ENCODE results near the gene AMBRA1. TPM values are rescaled to one million over a fixed set of nuclear protein-coding genes. Genes with fewer than 3 reads are reported as not detected.

AMBRA1 gene
- total RNA-seq, 1 donor from 2014 or later = 36.9 TPM

DNA sequence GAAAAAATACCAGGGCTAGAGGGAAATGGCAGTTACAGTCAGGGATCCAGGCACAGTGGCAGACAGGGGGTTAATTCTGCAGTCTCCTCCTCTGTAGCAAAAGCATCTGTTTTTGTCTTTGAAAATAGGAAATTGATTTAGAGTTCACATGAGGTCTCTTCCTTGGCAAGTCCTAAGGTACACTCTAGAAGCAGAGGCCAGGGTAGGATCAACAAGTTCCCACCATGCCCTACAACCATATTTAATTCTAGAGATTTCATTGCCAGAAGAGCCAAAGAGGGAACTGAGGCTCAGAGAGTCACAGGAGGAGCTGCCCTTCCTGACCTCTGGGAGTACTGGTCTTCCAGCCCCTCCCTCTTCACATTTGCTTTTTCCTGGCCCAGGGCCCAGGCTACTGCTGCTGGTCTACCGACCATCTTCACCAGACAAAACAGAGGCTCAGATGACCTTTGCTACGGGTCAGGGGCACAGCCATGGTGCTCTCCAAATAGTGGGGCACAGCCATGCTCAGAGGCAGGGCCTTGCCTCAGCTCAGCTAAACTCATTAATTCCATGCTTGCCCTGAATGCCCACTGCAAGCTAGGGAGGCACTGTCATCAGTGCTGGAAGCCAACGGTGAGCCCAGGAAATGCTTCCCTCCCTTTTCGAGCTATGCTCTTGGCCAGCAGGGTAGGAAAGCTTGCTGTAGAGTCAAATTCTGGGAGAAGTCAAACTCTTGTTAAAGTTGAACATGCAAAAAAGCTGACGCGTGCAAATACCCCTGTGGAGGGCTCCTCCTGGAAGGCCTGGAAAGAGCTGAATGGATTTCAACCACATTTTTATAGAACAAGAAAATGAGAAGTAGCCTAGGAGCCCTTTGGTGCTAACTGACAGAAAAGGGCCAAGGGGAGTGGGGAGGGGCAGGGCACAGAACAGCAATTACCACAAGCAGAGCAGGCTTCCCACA is 190.6 kb downstream of the AMBRA1 start:
- Mint-ChIP-seq H3K4me1 (ENCODE audit: unreplicated experiment) (no peaks in the 10 kb centered on the region), H3K27ac (ENCODE audit: unreplicated experiment) (no peak overlapping the region), H3K9me3 (ENCODE audit: unreplicated experiment) (no peaks in the 10 kb centered on the region)

DNA sequence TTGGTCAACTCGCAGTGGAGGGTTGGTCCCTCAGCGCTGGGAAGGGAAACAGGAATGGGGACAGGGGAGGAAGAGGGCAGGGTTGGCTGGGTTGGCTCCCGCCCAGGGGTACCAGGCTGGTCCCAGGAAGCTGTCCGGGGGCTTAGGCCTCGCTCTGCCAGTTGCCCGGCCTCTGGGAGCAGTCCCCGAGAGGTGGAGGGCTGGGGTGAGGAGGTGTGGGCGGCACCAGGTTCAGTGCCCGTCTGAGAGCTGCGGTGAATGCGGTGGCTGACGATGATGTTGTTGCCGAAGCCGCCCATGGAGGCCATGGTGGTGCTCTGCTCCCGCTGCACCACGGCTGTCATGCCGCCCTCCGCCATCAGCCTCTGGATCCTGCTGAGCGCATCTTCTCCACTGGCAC is 196.3 kb downstream of the AMBRA1 start:
- Mint-ChIP-seq H3K4me3 (ENCODE audit: unreplicated experiment) (no peak overlapping the region), H3K27ac (ENCODE audit: unreplicated experiment) (no peak overlapping the region), H3K36me3 (ENCODE audit: low read depth, unreplicated experiment) (peaks cover 33% of the 10 kb centered on the region), H3K4me1 (ENCODE audit: unreplicated experiment) (peaks cover 7% of the 10 kb centered on the region), H3K9me3 (ENCODE audit: unreplicated experiment) (no peaks in the 10 kb centered on the region), H3K27me3 (ENCODE audit: unreplicated experiment) (peaks cover 10% of the 10 kb centered on the region)
- no peak for TF ChIP-seq CTCF (IDR thresholded peaks at IDR 0.05; ENCODE audit: unreplicated experiment)
- no peak for DNase-seq (ENCODE audit: low spot score)

More for the DNA sequence above, 190.6 kb downstream of the AMBRA1 start:
- peaks cover 4% of the 10 kb centered on the region for H3K27me3 Mint-ChIP-seq (ENCODE audit: unreplicated experiment)
- peaks cover 32% of the 10 kb centered on the region for H3K36me3 Mint-ChIP-seq (ENCODE audit: low read depth, unreplicated experiment)
- no peak overlapping the region for H3K4me3 Mint-ChIP-seq (ENCODE audit: unreplicated experiment)
- no peak for DNase-seq (ENCODE audit: low spot score)
- no peak for TF ChIP-seq CTCF (IDR thresholded peaks at IDR 0.05; ENCODE audit: unreplicated experiment)

- TF ChIP-seq CTCF (IDR thresholded peaks at IDR 0.05; ENCODE audit: unreplicated experiment) = no peak
- Mint-ChIP-seq H3K9me3 (ENCODE audit: unreplicated experiment) (no peaks in the 10 kb centered on the region), H3K4me1 (ENCODE audit: unreplicated experiment) (peaks cover 7% of the 10 kb centered on the region), H3K36me3 (ENCODE audit: low read depth, unreplicated experiment) (peaks cover 26% of the 10 kb centered on the region), H3K4me3 (ENCODE audit: unreplicated experiment) (peak overlapping the region; percentile 25), H3K27ac (ENCODE audit: unreplicated experiment) (no peak overlapping the region), H3K27me3 (ENCODE audit: unreplicated experiment) (peaks cover 20% of the 10 kb centered on the region)
- DNase-seq (ENCODE audit: low spot score) = no peak
Observed at GRCh38 chr11:46393759-46394158, 200.1 kb downstream of the AMBRA1 start.

DNA sequence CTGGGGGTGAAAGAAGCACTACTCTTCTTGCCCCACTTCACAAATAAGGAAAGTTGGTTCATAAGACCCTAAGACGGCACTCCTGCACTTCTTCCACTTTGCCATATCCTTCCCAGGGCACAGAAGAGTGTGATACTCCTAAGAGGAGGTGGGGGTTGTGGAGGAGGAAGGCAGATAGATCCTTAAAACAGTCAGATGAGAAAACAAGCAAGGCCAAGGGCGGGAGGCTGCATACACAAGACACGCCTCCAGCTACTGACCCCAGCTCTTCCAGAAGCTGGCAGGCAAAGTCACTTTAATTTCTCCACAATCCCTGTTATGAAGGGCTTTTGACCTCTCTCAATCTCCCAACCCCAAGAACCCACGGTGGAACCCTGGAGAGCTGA is 200.6 kb downstream of the AMBRA1 start:
- Mint-ChIP-seq H3K27me3 (ENCODE audit: unreplicated experiment) (peaks cover 20% of the 10 kb centered on the region), H3K9me3 (ENCODE audit: unreplicated experiment) (no peaks in the 10 kb centered on the region), H3K4me3 (ENCODE audit: unreplicated experiment) (peak overlapping the region; percentile 83), H3K27ac (ENCODE audit: unreplicated experiment) (peak overlapping the region; percentile 61), H3K36me3 (ENCODE audit: low read depth, unreplicated experiment) (peaks cover 28% of the 10 kb centered on the region), H3K4me1 (ENCODE audit: unreplicated experiment) (peaks cover 7% of the 10 kb centered on the region)
- TF ChIP-seq CTCF (IDR thresholded peaks at IDR 0.05; ENCODE audit: unreplicated experiment) = no peak
- DNase-seq (ENCODE audit: low spot score) = no peak
